Fibroblast of mammary gland (primary cell): ENCODE measurements around the gene ZNF8.
A peak's percentile ranks its signal among the peaks of the same experiment; 100 is the strongest.

ENCODE experiments used
- DNase-seq: peaks from one replicate; pipeline ENCODE4 v3.0.0-alpha.2; 2010; ENCODE audit warnings: low read depth
- H3K4me3 ChIP-seq: 2 replicates; pipeline ENCODE4 v1.5.1; 2011; ENCODE audit warnings: low read depth, mild to moderate bottlenecking, low read length, moderate library complexity; ENCODE audit not compliant: control insufficient read depth
- TF ChIP-seq, protein P1 (sequence below): conservative IDR thresholded peaks from 2 replicates; pipeline ENCODE4 v1.5.1; 2011; ENCODE audit warnings: low read depth, low read length, inconsistent platforms; ENCODE audit not compliant: control insufficient read depth, insufficient read depth

Gene ZNF8

DNA sequence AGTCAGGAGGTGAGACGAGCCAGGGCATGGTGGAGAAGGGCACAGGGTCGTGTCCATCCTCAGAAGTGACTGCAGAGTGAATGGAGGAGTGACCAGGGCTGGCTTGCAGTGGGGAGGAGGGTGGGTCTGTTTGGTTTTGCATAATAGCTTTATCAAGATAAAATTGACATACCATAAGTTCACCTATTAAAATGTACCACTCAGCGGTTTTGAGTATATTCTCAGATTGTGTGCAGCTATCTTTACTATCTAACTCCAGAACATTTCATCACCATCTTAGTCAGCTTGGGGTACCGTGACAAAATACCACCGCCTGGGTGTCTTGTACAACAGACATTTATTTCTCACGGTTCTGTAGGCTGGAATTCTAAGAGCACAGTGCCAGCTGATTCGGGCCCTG is 13.2 kb downstream of the ZNF8 start:
- TF ChIP-seq, protein P1, sequence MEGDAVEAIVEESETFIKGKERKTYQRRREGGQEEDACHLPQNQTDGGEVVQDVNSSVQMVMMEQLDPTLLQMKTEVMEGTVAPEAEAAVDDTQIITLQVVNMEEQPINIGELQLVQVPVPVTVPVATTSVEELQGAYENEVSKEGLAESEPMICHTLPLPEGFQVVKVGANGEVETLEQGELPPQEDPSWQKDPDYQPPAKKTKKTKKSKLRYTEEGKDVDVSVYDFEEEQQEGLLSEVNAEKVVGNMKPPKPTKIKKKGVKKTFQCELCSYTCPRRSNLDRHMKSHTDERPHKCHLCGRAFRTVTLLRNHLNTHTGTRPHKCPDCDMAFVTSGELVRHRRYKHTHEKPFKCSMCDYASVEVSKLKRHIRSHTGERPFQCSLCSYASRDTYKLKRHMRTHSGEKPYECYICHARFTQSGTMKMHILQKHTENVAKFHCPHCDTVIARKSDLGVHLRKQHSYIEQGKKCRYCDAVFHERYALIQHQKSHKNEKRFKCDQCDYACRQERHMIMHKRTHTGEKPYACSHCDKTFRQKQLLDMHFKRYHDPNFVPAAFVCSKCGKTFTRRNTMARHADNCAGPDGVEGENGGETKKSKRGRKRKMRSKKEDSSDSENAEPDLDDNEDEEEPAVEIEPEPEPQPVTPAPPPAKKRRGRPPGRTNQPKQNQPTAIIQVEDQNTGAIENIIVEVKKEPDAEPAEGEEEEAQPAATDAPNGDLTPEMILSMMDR, result no peak
- no peak for DNase-seq
- no peak overlapping the region for H3K4me3 ChIP-seq

DNA sequence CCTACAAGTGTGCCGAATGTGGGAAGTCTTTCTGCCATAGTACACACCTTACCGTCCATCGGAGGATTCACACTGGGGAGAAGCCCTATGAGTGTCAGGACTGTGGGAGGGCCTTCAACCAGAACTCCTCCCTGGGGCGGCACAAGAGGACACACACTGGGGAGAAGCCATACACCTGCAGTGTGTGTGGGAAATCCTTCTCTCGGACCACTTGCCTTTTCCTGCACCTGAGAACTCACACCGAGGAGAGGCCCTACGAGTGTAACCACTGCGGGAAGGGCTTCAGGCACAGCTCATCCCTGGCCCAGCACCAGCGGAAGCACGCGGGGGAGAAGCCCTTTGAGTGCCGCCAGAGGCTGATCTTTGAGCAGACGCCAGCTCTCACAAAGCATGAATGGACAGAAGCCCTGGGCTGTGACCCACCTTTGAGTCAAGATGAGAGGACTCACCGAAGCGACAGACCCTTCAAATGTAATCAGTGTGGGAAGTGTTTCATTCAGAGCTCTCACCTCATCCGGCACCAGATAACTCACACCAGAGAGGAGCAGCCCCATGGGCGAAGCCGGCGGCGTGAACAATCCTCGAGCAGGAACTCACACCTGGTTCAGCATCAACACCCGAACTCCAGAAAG is 16.1 kb downstream of the ZNF8 start:
- TF ChIP-seq, protein P1, result no peak
- no peak for DNase-seq
- no peak overlapping the region for H3K4me3 ChIP-seq

DNA sequence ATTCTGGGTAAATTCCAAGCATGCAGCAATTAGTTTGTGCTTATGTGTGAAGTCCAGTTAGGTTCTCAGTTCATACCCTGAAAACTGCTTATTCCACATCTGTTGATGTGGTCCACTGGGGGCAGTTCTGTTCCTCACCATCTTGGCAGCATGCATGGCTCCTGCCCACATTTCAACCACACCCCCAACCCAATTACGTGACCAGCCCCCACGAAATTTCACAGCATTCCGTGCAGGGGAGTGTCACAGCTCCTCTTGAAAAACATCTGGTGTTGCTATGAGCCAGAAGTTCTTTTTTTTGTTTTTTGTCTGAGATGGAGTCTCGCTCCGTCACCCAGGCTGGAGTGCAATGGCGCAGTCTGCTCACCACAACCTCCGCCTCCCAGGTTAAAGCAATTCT is 17.3 kb downstream of the ZNF8 start:
- TF ChIP-seq, protein P1, result no peak
- no peak overlapping the region for H3K4me3 ChIP-seq
- peak; percentile 56 for DNase-seq

DNA sequence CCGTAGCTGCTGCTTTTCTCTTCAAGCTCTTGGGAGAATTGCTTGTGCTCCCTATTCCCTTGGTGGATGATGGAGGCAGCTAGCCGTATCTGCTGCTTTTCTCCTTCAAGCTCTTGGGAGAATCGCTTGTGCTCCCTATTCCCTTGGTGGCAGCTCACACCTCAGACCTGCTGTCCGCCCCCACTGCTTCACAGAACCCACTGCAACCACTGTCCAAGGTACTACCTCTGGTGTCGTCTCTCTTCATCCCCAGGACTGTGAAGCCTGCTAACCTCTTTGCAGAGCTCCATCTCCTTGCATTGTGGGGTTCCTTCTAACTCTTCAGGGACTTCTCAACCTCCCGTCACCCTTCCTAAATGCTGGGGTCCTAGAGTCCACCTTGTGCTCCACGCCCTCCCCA is 21.9 kb downstream of the ZNF8 start:
- TF ChIP-seq, protein P1, result no peak
- H3K4me3 ChIP-seq, result no peak overlapping the region
- no peak for DNase-seq

DNA sequence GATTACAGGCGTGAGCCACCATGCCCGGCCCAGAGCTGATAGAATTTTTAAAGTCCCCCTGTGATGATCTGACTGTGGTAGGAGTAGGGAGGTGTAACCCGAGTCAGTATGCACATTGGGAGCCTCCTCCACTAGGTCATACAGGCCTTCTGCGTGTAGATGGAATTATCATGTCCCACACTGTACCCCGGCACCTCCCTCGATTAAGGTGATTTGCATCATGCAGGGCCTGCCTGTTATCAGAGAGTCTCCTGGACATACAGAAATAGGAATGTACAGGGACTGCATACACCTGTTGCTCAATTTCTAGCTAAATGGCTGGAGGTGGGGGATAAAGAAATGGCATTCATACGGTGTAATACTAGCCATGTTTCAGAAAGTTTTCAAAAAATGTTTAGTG is 25.5 kb downstream of the ZNF8 start:
- TF ChIP-seq, protein P1, result no peak
- DNase-seq, result no peak
- no peak overlapping the region for H3K4me3 ChIP-seq

DNA sequence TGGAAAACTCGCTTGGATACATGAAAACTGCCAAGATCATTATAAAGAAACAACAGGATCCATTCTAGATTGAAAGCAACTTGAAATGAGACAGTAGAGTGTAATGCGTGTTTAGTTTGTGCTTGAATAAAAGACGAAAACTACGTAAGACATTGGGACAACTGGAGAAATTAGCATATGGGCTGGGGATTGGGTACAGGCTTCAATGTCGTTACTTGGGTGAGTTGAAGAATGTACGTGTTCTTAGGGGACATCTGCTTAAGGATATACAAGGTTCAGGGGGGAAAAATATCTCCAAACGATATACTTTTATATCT is 26.0 kb downstream of the ZNF8 start:
- DNase-seq, result no peak
- peak overlapping the region; percentile 95 for H3K4me3 ChIP-seq
- TF ChIP-seq, protein P1, result no peak
